CD4-positive, CD25-positive, alpha-beta regulatory T cell (primary cell): ENCODE results near the gene LZTS3. TPM values are rescaled to one million over a fixed set of nuclear protein-coding genes. Genes with fewer than 3 reads are reported as not detected.
"Not testable (repeated sequence)": the region's sequence is repeated elsewhere in the genome, so short reads cannot be mapped to it uniquely, and the experiment has no call there.

Experiments
- ATAC-seq, 2 donors: fragments of 150-1000 bp; cut with Tn5 transposase; one replicate each; pipeline ENCODE4 v1.10.0; 2021; ENCODE audit warnings: low read depth in 2 of 2, moderate number of reproducible peaks in 2 of 2, moderate library complexity in 1 of 2
- DNase-seq, 3 donors: peaks; one replicate each; pipeline versions ENCODE4 v3.0.0 to v3.0.0-alpha.2; 2012 to 2022; ENCODE audit warnings: mixed read lengths in 1 of 3
- H3K27ac ChIP-seq: one replicate; pipeline ENCODE4 v1.7.0; 2013; ENCODE audit warnings: mild to moderate bottlenecking, low read length; ENCODE audit not compliant: insufficient read depth, poor library complexity, severe bottlenecking
- H3K27me3 ChIP-seq: one replicate; pipeline ENCODE4 v1.7.0; 2013; ENCODE audit warnings: low read length; ENCODE audit not compliant: control insufficient read depth, insufficient read depth
- H3K36me3 ChIP-seq: one replicate; pipeline ENCODE4 v1.7.0; 2013; ENCODE audit warnings: mild to moderate bottlenecking, low read length, moderate library complexity; ENCODE audit not compliant: control insufficient read depth, insufficient read depth
- H3K4me1 ChIP-seq: 2 replicates; pipeline ENCODE4 v1.7.0; 2013; ENCODE audit warnings: mild to moderate bottlenecking, low read length; ENCODE audit not compliant: insufficient read depth, control insufficient read depth, poor library complexity, severe bottlenecking
- H3K4me3 ChIP-seq: one replicate; pipeline ENCODE4 v1.7.0; 2013; ENCODE audit warnings: low read depth, mild to moderate bottlenecking, low read length, moderate library complexity
- H3K9me3 ChIP-seq, 2 experiments: 1 replicate in 1 of 2; 2 replicates in 1 of 2; pipeline ENCODE4 v1.7.0; 2013; ENCODE audit warnings: low read length in 2 of 2, mild to moderate bottlenecking in 1 of 2, moderate library complexity in 1 of 2; ENCODE audit not compliant: control insufficient read depth in 2 of 2
- H3K27ac Mint-ChIP-seq, 3 donors: one replicate each; pipeline ENCODE4 v1.8.0; 2020 to 2022; ENCODE audit warnings: mild to moderate bottlenecking in 3 of 3, mixed read lengths in 3 of 3, moderate library complexity in 2 of 3
- H3K27me3 Mint-ChIP-seq: one replicate; pipeline ENCODE4 v1.8.0; 2022; ENCODE audit warnings: mild to moderate bottlenecking, mixed read lengths
- H3K36me3 Mint-ChIP-seq: one replicate; pipeline ENCODE4 v1.8.0; 2020; ENCODE audit warnings: mixed read lengths
- H3K4me1 Mint-ChIP-seq, 4 donors: one replicate each; pipeline ENCODE4 v1.8.0; 2020 to 2022; ENCODE audit warnings: mixed read lengths in 4 of 4, mild to moderate bottlenecking in 1 of 4
- H3K4me3 Mint-ChIP-seq, 4 donors: one replicate each; pipeline ENCODE4 v1.8.0; 2020 to 2022; ENCODE audit warnings: mild to moderate bottlenecking in 4 of 4, mixed read lengths in 4 of 4, moderate library complexity in 3 of 4
- H3K9me3 Mint-ChIP-seq, 7 donors: one replicate each; pipeline ENCODE4 v1.8.0; 2020 to 2022; ENCODE audit warnings: mixed read lengths in 7 of 7, mild to moderate bottlenecking in 3 of 7, moderate library complexity in 2 of 7
- polyA plus RNA-seq, 4 donors: library from polyadenylated mRNA; unstranded; fragments of 300-500 nt; fragmentation: Illumina TruSeq; gene quantifications; one replicate each; pipeline ENCODE4 v1.2.3, GENCODE V29; 2021
- total RNA-seq: library from RNA; stranded (reverse); gene quantifications from one replicate; pipeline ENCODE4 v1.2.3, GENCODE V29; 2022

LZTS3 gene
- 24.2 TPM for total RNA-seq
- 1 to 10 TPM; 1.0 to 2.3 (median 1.1) TPM for polyA plus RNA-seq

DNA sequence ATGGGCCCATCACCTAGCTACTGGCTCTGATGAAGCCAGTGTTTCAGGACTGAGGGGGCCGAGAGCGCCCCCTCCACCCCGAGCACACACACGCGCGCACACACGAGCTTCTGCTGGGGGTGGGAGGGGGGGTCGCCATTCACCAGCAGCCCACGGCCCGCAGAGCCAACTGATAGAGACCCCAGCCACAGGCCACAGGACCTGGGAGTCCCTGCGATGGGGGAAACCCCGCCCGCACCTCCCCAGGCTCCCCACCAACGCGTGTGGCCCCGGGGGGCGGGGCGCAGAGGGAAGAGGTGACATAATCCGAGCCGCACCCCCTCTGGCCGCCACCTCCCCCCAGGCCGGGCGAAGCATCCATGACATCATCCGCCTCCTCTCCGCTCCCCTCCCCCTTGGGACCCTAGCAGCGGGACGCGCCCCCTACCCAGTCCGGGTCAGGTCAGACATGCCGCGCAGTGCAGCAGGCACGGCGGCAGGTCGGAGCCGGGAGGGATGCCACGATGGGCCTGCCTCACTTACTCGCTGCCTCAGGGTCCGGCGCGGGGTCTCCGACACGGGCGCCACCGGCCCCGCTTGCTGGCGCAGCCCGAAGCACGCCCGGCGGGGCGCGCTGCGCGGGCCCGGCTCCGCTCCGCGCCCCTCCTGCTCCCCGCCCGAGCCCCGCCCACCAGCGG, at the start of gene LZTS3:
Gene LZTS3, minus strand, starts transcription at position 617 of the 677 bp plus-strand sequence. CDS start 6,386 bp downstream, outside the sequence.
- H3K36me3 Mint-ChIP-seq: no peaks in the 10 kb centered on the region
- H3K27me3 Mint-ChIP-seq: peaks cover 59% of the 10 kb centered on the region
- peak; percentile 73 to 87 (median 85) for DNase-seq
- Histone ChIP-seq H3K27ac (peak within 1 kb of the TSS; percentile 86), H3K4me3 (peak within 1 kb of the TSS; percentile 55), H3K36me3 (no peaks in the 10 kb centered on the region), H3K9me3 (no peaks in the 10 kb centered on the region), H3K27me3 (peaks cover 11% of the 10 kb centered on the region), H3K4me1 (peaks cover 22% of the 10 kb centered on the region)
- H3K27ac Mint-ChIP-seq: peak within 1 kb of the TSS in 2 of 3 donors; percentile 71 to 86
- H3K4me3 Mint-ChIP-seq: peak within 1 kb of the TSS; percentile 83 to 97 (median 87)
- H3K9me3 Mint-ChIP-seq: no peaks in the 10 kb centered on the region
- peak; percentile 74 to 76 for ATAC-seq
- H3K4me1 Mint-ChIP-seq: peaks cover 2 to 22% (median 12%) of the 10 kb centered on the region in 4 donors

DNA sequence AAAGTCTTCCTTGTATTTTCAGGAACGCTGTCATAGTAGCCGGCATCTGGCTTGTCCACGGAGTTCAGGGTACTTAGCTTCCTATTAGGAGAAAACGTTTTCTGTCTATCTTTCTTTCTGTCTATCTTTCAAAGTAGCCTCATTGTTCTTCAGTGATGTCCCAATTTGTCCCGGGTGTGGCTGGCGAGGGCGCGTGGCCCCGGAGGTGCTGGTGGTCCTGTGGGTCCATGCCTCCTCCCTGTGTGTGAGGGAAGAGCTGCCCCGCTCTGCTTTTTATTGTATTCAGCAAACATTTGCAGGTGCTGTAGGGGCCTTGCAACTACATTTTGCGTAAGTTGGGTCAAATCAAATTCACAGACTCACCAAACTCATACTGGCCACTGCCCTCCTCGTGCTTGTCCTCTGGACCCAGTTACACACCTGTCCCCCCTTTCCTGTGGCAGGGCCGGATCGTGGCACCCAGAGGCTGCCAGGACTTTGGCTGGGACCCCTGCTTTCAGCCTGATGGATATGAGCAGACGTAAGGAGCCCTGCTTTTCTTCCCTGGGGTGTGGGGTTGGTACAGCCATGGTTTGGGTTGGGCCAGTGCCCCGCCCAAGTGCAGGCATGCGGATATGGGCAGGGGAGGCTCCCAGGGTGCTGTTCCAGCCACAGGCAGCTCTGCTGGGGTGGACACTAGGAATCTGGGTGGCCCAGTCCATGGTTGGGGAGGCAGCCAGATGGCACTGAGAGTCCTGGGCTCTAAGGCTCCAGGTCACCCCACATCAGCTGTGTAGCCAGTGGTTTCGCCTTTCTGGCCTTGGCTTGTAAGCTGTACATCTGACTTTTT, 48.3 kb upstream of the LZTS3 start:
- DNase-seq: no peak
- Histone ChIP-seq H3K4me3 (no peak overlapping the region), H3K27ac (no peak overlapping the region), H3K27me3 (no peaks in the 10 kb centered on the region), H3K36me3 (peaks cover 28% of the 10 kb centered on the region), H3K9me3 (no peaks in the 10 kb centered on the region), H3K4me1 (peaks cover 19% of the 10 kb centered on the region)
- H3K4me3 Mint-ChIP-seq: no peak overlapping the region
- peaks cover 0 to 35% (median 6%) of the 10 kb centered on the region in 4 donors for H3K4me1 Mint-ChIP-seq
- peaks cover 6% of the 10 kb centered on the region for H3K36me3 Mint-ChIP-seq
- H3K9me3 Mint-ChIP-seq: no peaks in the 10 kb centered on the region
- ATAC-seq: no peak
- peak overlapping the region in 2 of 3 donors; percentile 12 to 76 for H3K27ac Mint-ChIP-seq
- no peaks in the 10 kb centered on the region for H3K27me3 Mint-ChIP-seq

DNA sequence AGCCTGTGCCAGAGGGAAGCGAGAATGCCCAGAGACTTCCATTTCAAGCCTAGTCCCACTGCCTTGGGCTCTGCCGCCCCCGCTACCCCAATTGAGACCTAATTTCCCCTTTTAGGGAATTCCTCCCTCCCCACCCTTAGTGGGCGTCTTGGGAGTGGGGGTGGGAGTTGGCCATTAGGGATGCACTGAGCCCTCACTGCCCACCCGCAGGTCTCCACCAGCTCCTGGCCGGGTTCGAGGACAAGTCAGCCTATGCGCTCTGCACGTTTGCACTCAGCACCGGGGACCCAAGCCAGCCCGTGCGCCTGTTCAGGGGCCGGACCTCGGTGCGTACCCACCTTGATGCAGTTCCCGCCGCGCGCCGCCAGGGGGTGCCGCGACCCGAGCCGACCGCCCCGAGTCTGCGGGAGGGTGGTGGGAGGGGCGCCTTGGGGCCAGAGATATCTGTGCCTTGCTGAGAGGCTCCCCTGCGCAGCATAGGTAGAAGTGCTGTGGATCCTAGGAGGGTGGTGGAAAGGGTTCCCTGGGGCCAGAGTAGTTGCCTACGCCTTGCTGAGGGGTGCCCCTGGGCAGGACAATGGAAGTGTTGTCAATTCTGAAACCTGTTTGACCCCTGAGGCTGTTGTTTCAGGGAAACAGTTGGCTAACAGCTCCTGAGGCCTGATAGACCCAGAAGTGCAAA, 45.1 kb upstream of the LZTS3 start:
- Histone ChIP-seq H3K36me3 (peaks cover 40% of the 10 kb centered on the region), H3K27me3 (no peaks in the 10 kb centered on the region), H3K9me3 (no peaks in the 10 kb centered on the region), H3K4me1 (peaks cover 16% of the 10 kb centered on the region), H3K27ac (no peak overlapping the region), H3K4me3 (no peak overlapping the region)
- peaks cover 0 to 27% (median 7%) of the 10 kb centered on the region in 4 donors for H3K4me1 Mint-ChIP-seq
- ATAC-seq (peak; percentile 78 to 82), DNase-seq (peak; percentile 47 to 78 (median 70))
- no peaks in the 10 kb centered on the region for H3K27me3 Mint-ChIP-seq
- no peak overlapping the region for H3K27ac Mint-ChIP-seq
- H3K9me3 Mint-ChIP-seq: no peaks in the 10 kb centered on the region
- H3K36me3 Mint-ChIP-seq: peaks cover 11% of the 10 kb centered on the region
- H3K4me3 Mint-ChIP-seq: no peak overlapping the region

DNA sequence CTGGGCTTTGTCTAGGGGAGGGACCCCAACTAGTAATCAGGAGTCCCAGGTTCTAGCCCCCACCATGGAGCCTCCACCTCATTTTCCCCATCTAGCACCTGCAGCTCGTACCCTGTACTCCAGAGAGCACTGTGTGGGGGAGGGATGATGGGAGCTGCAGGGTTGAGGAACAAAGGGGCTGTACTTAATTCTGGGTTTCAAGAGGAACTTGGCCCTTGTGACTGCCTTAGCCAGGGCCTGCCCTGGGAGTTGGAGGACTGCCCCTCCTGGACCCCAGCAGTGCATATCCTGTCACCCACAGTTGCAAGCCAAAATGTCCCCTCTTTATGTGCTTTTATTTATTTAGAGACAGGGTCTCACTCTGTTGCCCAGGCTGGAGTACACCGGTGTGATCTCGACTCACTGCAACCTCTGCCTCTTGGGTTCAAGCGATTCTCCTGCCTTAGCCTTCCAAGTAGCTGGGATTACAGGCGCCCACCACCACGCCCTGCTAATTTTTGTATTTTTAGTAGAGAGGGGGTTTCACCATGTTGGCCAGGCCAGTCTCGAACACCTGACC, 42.1 kb upstream of the LZTS3 start:
- H3K9me3 ChIP-seq, H3K27ac ChIP-seq, H3K27me3 ChIP-seq, H3K4me3 Mint-ChIP-seq, ATAC-seq, H3K27ac Mint-ChIP-seq, H3K4me3 ChIP-seq, H3K27me3 Mint-ChIP-seq, H3K9me3 Mint-ChIP-seq, DNase-seq: not testable (repeated sequence)
- Histone ChIP-seq H3K4me1 (peaks cover 11% of the 10 kb centered on the region), H3K36me3 (peaks cover 20% of the 10 kb centered on the region)
- Mint-ChIP-seq H3K36me3 (peaks cover 14% of the 10 kb centered on the region), H3K4me1 (peaks cover 5 to 28% (median 12%) of the 10 kb centered on the region in 4 donors)

DNA sequence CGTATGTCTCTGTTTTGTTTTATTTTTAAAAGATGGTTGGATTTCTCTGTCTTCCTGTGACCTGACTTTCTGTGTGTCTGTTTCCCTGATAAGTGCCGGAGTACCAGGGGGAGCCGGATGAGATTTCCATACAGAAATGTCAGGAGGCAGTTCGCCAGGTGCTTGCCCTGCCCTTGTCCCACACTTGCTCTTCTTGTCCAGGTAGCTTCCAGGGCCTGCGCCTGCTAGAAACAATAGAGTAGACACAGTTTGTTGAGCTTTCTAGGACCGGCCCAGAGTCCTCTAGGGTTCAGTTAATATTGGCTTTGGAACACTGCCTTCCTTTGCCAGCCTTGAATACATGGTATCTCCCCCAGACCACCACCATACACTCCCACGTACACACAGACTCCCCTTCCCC, 39.9 kb upstream of the LZTS3 start:
- Mint-ChIP-seq H3K27ac (no peak overlapping the region), H3K9me3 (peaks cover 0 to 2% (median 0%) of the 10 kb centered on the region in 7 donors), H3K4me1 (peaks cover 5 to 43% (median 25%) of the 10 kb centered on the region in 4 donors), H3K27me3 (no peaks in the 10 kb centered on the region), H3K4me3 (peak overlapping the region in 2 of 4 donors; percentile 35 to 57), H3K36me3 (peaks cover 14% of the 10 kb centered on the region)
- H3K4me1 ChIP-seq: peaks cover 19% of the 10 kb centered on the region
- no peaks in the 10 kb centered on the region for H3K9me3 ChIP-seq
- H3K36me3 ChIP-seq: peaks cover 18% of the 10 kb centered on the region
- no peaks in the 10 kb centered on the region for H3K27me3 ChIP-seq
- H3K27ac ChIP-seq: no peak overlapping the region
- no peak overlapping the region for H3K4me3 ChIP-seq
- DNase-seq: no peak
- ATAC-seq: no peak

DNA sequence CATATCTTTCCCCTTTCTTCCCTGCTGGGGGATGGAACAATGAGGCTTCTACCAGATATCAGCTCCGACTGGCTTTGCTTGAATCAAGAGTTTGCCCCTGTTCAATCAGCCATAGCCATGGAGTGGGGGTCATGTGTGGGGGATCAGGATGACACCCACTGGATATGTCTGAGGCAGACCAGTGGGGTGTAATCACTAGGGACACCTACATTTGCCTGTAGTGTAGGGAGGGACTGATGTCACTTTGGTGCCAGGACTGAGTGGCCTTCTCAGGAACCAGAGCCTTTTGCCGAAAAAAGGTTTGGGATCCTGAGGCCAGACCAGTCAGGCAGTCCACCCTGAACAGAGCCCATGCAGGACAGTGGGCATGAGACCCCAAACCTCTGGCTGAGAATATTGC, 37.0 kb upstream of the LZTS3 start:
- Histone ChIP-seq H3K36me3 (peaks cover 16% of the 10 kb centered on the region), H3K27ac (no peak overlapping the region), H3K27me3 (no peaks in the 10 kb centered on the region), H3K9me3 (no peaks in the 10 kb centered on the region), H3K4me3 (peak overlapping the region; percentile 91), H3K4me1 (peaks cover 18% of the 10 kb centered on the region)
- Mint-ChIP-seq H3K9me3 (peaks cover 0 to 2% (median 0%) of the 10 kb centered on the region in 7 donors), H3K4me3 (peak overlapping the region; percentile 93 to 98 (median 96)), H3K27me3 (no peaks in the 10 kb centered on the region), H3K27ac (peak overlapping the region in 2 of 3 donors; percentile 91 to 99), H3K4me1 (peaks cover 5 to 43% (median 25%) of the 10 kb centered on the region in 4 donors), H3K36me3 (peaks cover 14% of the 10 kb centered on the region)
- no peak for DNase-seq
- no peak for ATAC-seq

DNA sequence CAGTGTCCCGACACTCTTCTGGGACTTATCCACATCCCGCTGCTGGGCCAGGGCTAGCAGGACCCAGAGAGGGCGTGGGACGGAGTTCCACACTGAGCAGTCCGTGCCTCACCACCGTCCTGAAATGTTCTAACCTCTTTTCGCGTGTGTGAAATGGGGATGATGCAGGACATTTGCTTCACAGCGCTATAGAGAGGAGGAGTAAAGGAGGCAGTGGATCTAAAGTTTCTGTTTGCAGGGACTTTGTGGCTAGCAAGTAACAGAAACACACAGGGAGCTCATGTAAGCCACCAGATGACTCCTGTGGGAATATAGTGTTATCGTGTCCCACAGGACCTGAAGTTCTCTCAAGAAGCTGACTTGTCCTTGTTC, 36.6 kb upstream of the LZTS3 start:
- peak in 1 of 3 donors; percentile 34 for DNase-seq
- peak overlapping the region; percentile 93 to 98 (median 96) for H3K4me3 Mint-ChIP-seq
- Histone ChIP-seq H3K9me3 (no peaks in the 10 kb centered on the region), H3K36me3 (peaks cover 12% of the 10 kb centered on the region), H3K27me3 (no peaks in the 10 kb centered on the region), H3K27ac (peak overlapping the region; percentile 81), H3K4me1 (peaks cover 18% of the 10 kb centered on the region), H3K4me3 (peak overlapping the region; percentile 91)
- H3K4me1 Mint-ChIP-seq: peaks cover 5 to 43% (median 26%) of the 10 kb centered on the region in 4 donors
- H3K36me3 Mint-ChIP-seq: peaks cover 14% of the 10 kb centered on the region
- H3K27me3 Mint-ChIP-seq: no peaks in the 10 kb centered on the region
- H3K9me3 Mint-ChIP-seq: peaks cover 0 to 2% (median 0%) of the 10 kb centered on the region in 7 donors
- ATAC-seq: no peak
- H3K27ac Mint-ChIP-seq: peak overlapping the region; percentile 91 to 99 (median 99)
